Activated CD4-positive, alpha-beta memory T cell treated with anti-CD3 and anti-CD28 coated beads for 36 hours (primary cell): Measurements from ENCODE around the gene TM2D3. TPM values are rescaled to one million over a fixed set of nuclear protein-coding genes. Genes with fewer than 3 reads are reported as not detected.
A peak's percentile ranks its signal among the peaks of the same experiment; 100 is the strongest.

Source experiments
- CTCF ChIA-PET: fragments of 350-600 bp; sonication (Branson Sonifier 250); formaldehyde crosslinking; loops from one replicate; lab custom pipeline; 2021; ENCODE audit warnings: antibody characterized with exemption, inconsistent platforms; lab: Charles Lee
- POLR2A ChIA-PET: fragments of 350-600 bp; sonication (Branson Sonifier 250); formaldehyde crosslinking; loops from one replicate; lab custom pipeline; 2021; ENCODE audit warnings: antibody characterized with exemption; lab: Charles Lee
- DNase-seq: peaks from one replicate; pipeline ENCODE4 v3.0.0-alpha.2; 2020
- H3K27ac Mint-ChIP-seq: one replicate; pipeline ENCODE4 v1.8.0; 2021; ENCODE audit warnings: mixed read lengths
- H3K27me3 Mint-ChIP-seq: one replicate; pipeline ENCODE4 v1.8.0; 2021; ENCODE audit warnings: mixed read lengths
- H3K36me3 Mint-ChIP-seq: one replicate; pipeline ENCODE4 v1.8.0; 2021; ENCODE audit warnings: mixed read lengths
- H3K4me1 Mint-ChIP-seq: one replicate; pipeline ENCODE4 v1.8.0; 2021; ENCODE audit warnings: low read depth, mixed read lengths
- H3K4me3 Mint-ChIP-seq: one replicate; pipeline ENCODE4 v1.8.0; 2021; ENCODE audit warnings: mild to moderate bottlenecking, mixed read lengths
- H3K9me3 Mint-ChIP-seq: one replicate; pipeline ENCODE4 v1.8.0; 2021; ENCODE audit warnings: mixed read lengths
- intact Hi-C: fragments of 100-400 bp; cut with micrococcal nuclease; formaldehyde crosslinking; loops from one replicate; pipeline ENCODE4 v1.15.1; 2023
- total RNA-seq, 2 experiments: library from RNA; stranded (reverse); gene quantifications; one replicate each; pipeline ENCODE4 v1.2.3, GENCODE V29; 2021

The TM2D3 gene
- total RNA-seq, 2 experiments from 2014 or later: 41.7 to 48.1 TPM

DNA sequence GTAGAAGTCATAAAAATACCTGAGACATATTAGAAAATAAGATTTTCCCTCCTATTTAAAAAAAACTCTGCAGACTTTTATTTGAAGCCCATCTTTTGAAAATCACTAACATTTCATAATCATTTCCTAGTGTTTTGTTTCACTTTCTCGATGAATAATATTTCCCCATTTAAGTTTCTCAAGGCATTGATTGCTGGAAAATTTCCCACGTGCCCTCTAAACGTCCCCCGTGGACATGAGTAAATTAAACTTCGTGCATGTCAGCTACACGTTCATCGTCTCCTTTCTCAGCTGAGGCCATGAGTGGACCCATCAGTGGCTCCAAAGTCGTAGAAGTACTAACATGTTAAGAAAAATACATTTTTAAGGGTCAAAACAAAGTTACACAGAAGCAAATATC is 2.0 kb upstream of the TM2D3 start:
- Mint-ChIP-seq H3K36me3 (peaks cover 9% of the 10 kb centered on the region), H3K9me3 (no peaks in the 10 kb centered on the region), H3K4me1 (peaks cover 31% of the 10 kb centered on the region), H3K27me3 (no peaks in the 10 kb centered on the region), H3K27ac (peak overlapping the region; percentile 54), H3K4me3 (peak overlapping the region; percentile 1)
- ChIA-PET POLR2A (interaction anchor here (1.5 kb wide), 1 partner anchor 360 kb away, joined by 5 read pairs; no protein-coding TSS in a partner anchor), CTCF (interaction anchor here (0.9 to 2.9 kb wide), 4 partner anchors 9 to 69 kb away, joined by 3 to 16 read pairs (median 4); no protein-coding TSS in a partner anchor)
- intact Hi-C loops: loop anchor here (1.0 to 5.0 kb wide), 5 partner anchors 68 to 1052 kb away; partner anchors contain the start of genes ASB7, LINS1, SELENOS and TARS3
- DNase-seq: no peak

DNA sequence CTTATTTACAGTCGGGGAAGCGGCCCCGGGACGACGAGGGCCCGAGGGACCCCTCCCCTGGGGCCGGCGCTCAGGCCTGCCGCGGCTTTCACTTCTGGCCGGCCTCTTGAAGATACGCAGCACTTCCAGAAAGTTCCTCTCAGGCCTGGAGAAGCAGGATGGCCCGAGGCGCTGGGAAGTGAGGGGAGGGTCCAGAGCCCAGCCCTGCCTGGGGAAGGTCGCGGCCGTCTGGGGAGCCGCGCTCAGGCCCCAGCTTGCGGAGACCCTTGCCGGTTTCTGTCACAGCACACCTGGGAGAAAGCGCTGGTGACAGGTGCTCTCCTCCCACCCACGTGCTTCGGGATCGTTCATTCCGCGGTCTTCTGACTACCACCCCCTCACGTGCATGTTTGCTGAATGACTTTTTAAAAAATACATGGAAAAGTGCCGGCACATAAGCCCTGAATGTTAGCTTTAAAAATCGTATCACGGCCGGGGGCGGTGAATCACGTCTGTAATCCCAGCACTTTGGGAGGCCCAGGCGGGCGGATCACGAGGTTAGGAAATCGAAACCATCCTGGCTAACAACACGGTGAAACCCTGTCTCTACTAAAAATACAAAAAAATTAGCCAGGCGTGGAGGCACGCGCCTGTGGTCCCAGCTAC is 727 bp upstream of the TM2D3 start:
- intact Hi-C loops: loop anchor here (1.0 to 5.0 kb wide), 7 partner anchors 11 to 1051 kb away; partner anchors contain the start of genes ASB7, LINS1, SELENOS and SNRPA1
- ChIA-PET CTCF (interaction anchor here (1.3 to 2.9 kb wide), 2 partner anchors 11 to 358 kb away, joined by 3 to 16 read pairs; partner anchors contain the start of gene SNRPA1), POLR2A (interaction anchor here (1.0 to 1.7 kb wide), 3 partner anchors 71 to 359 kb away, joined by 5 to 8 read pairs (median 5); partner anchors contain the start of genes SNRPA1 and TARS3)
- peak; percentile 44 for DNase-seq
- Mint-ChIP-seq H3K27ac (peak overlapping the region; percentile 90), H3K9me3 (no peaks in the 10 kb centered on the region), H3K27me3 (no peaks in the 10 kb centered on the region), H3K4me3 (peak overlapping the region; percentile 83), H3K36me3 (peaks cover 17% of the 10 kb centered on the region), H3K4me1 (peaks cover 37% of the 10 kb centered on the region)

DNA sequence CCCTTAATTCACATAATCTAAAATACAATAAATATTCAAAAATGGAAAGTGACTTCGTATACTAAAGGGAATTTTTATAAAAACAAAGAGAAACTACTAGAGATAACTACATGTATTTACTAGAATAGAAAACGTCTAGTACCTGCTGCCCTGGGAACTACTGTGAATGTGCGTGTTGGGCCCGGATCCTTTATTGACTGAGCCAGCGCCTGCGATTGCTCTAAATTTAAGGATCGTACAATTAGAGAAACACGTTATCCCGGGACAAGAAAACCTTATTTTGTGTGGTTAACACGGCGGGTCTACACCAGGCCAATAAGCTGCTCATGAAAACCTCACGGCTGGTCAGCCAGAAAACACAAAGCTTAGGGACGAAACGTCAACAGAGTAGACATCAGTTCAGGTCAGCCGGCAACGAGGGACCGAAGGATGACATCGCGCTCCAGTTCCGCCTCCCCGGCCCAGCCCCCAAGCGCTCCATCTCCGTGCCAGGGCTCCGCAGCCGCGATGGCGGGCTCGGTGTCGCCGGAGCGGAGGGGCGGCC is 555 bp downstream of the TM2D3 start:
- no peaks in the 10 kb centered on the region for H3K9me3 Mint-ChIP-seq
- H3K36me3 Mint-ChIP-seq: peaks cover 21% of the 10 kb centered on the region
- ChIA-PET CTCF (interaction anchor here (0.9 to 1.3 kb wide), 4 partner anchors 9 to 363 kb away, joined by 3 to 5 read pairs (median 4); partner anchors contain the start of gene SNRPA1), POLR2A (interaction anchor here (0.8 to 1.7 kb wide), 2 partner anchors 357 to 1055 kb away, joined by 3 to 8 read pairs; partner anchors contain the start of gene SNRPA1)
- peaks cover 39% of the 10 kb centered on the region for H3K4me1 Mint-ChIP-seq
- peak overlapping the region; percentile 90 for H3K27ac Mint-ChIP-seq
- DNase-seq: no peak
- no peaks in the 10 kb centered on the region for H3K27me3 Mint-ChIP-seq
- intact Hi-C loops: loop anchor here (1.0 to 5.0 kb wide), 7 partner anchors 9 to 1049 kb away; partner anchors contain the start of genes ASB7, LINS1, SELENOS and SNRPA1
- H3K4me3 Mint-ChIP-seq: peak overlapping the region; percentile 83

DNA sequence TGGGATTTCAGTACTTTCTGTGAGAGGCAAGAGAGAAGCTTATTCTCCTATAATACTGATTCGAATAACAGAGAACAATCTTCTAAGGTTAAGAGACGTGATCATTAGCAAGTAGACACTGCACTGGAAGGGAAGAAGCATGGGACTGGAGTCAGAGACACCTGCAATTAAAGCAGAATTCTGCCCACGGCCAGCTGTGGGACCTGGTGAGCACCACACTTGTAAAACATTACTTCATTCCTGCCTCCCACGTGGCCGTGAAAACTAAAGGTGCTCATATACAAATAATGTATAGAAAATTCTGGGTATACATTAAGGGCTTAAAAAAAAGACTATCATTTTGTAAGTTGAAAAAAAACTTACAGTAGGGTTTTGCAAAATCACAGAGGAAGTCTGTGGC is 2.0 kb downstream of the TM2D3 start:
- peaks cover 43% of the 10 kb centered on the region for H3K4me1 Mint-ChIP-seq
- H3K27ac Mint-ChIP-seq: peak overlapping the region; percentile 74
- H3K36me3 Mint-ChIP-seq: peaks cover 30% of the 10 kb centered on the region
- intact Hi-C loops: loop anchor here (5.0 kb wide), 4 partner anchors 72 to 1048 kb away; partner anchors contain the start of genes ASB7, LINS1, SELENOS and TARS3
- no peaks in the 10 kb centered on the region for H3K9me3 Mint-ChIP-seq
- POLR2A ChIA-PET: no interaction called here
- H3K4me3 Mint-ChIP-seq: peak overlapping the region; percentile 83
- CTCF ChIA-PET: interaction anchor here (0.8 to 3.2 kb wide), 2 partner anchors 10 to 361 kb away, joined by 5 to 27 read pairs; no protein-coding TSS in a partner anchor
- no peaks in the 10 kb centered on the region for H3K27me3 Mint-ChIP-seq
- no peak for DNase-seq

- POLR2A ChIA-PET: interaction anchor here (0.7 kb wide), 1 partner anchor 284 kb away, joined by 3 read pairs; no protein-coding TSS in a partner anchor
- Mint-ChIP-seq H3K27ac (peak overlapping the region; percentile 38), H3K9me3 (no peaks in the 10 kb centered on the region), H3K4me3 (no peak overlapping the region), H3K27me3 (no peaks in the 10 kb centered on the region), H3K36me3 (peaks cover 39% of the 10 kb centered on the region), H3K4me1 (peaks cover 35% of the 10 kb centered on the region)
- CTCF ChIA-PET: interaction anchor here (3.2 kb wide), 1 partner anchor 8 kb away, joined by 27 read pairs; no protein-coding TSS in a partner anchor
- intact Hi-C loops: no loop called here
- DNase-seq: no peak
These were observed 3.8 kb downstream of the TM2D3 start for GRCh38 chr15:101648356-101648755.

DNA sequence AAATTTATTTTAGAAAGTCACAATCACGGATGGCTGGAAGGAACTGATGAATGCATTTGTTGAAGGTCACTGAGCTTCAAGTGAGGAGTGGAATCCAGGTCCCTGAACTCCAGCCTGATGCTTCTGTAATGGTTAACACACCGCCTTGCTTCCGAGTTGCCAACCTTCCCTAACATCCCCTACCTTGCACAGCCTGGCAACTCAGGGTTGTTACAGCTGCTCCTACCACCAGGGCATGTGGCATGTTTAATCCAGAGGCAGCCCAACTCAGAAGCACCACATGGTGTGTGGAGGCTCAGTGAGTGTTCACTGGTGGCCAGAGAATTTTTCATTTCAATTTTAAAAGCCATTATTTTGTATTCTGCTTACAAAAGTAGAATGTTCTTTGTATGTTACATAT is 4.9 kb downstream of the TM2D3 start:
- ChIA-PET POLR2A (interaction anchor here (1.1 kb wide), 1 partner anchor 352 kb away, joined by 4 read pairs; the partner anchor contains the start of gene SNRPA1), CTCF (interaction anchor here (0.7 to 0.9 kb wide), 3 partner anchors 344 to 358 kb away, joined by 3 read pairs; no protein-coding TSS in a partner anchor)
- Mint-ChIP-seq H3K4me3 (no peak overlapping the region), H3K27ac (peak overlapping the region; percentile 33), H3K36me3 (peaks cover 47% of the 10 kb centered on the region), H3K9me3 (no peaks in the 10 kb centered on the region), H3K27me3 (no peaks in the 10 kb centered on the region), H3K4me1 (peaks cover 42% of the 10 kb centered on the region)
- intact Hi-C loops: no loop called here
- DNase-seq: no peak

DNA sequence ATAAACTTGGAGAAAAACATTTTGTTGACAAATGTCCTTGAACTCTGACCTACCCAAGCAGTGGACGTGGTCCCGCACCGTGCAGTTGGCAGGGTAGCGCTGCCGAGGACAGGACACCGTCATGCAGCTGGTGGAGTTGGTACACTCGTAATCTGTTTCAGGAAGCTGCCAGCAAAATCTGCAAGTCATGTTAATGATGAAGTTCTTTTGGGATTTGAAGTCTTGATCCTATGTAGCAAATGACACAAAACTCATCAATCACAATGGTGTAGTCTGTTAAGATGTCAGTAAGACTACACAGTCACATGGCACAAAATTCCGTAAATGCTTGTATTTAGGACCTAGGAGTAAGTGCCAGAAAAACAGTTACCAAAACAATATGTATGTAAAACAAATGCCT is 5.5 kb downstream of the TM2D3 start:
- ChIA-PET POLR2A (interaction anchor here (1.1 kb wide), 1 partner anchor 352 kb away, joined by 4 read pairs; the partner anchor contains the start of gene SNRPA1), CTCF (interaction anchor here (0.9 kb wide), 2 partner anchors 355 to 358 kb away, joined by 3 read pairs; no protein-coding TSS in a partner anchor)
- Mint-ChIP-seq H3K27ac (peak overlapping the region; percentile 8), H3K4me1 (peaks cover 48% of the 10 kb centered on the region), H3K9me3 (no peaks in the 10 kb centered on the region), H3K4me3 (no peak overlapping the region), H3K36me3 (peaks cover 50% of the 10 kb centered on the region), H3K27me3 (no peaks in the 10 kb centered on the region)
- DNase-seq: no peak
- intact Hi-C loops: no loop called here

GRCh38 chr15:101642361-101642760 is 9.8 kb downstream of the TM2D3 start:
- H3K27me3 Mint-ChIP-seq: no peaks in the 10 kb centered on the region
- H3K4me1 Mint-ChIP-seq: peaks cover 32% of the 10 kb centered on the region
- H3K4me3 Mint-ChIP-seq: no peak overlapping the region
- intact Hi-C loops: loop anchor here (1.0 kb wide), 1 partner anchor 10 kb away; the partner anchor contains the start of gene TM2D3
- POLR2A ChIA-PET: interaction anchor here (0.6 to 0.8 kb wide), 2 partner anchors 34 to 355 kb away, joined by 4 read pairs; no protein-coding TSS in a partner anchor
- no peaks in the 10 kb centered on the region for H3K9me3 Mint-ChIP-seq
- peak overlapping the region; percentile 52 for H3K27ac Mint-ChIP-seq
- DNase-seq: no peak
- H3K36me3 Mint-ChIP-seq: peaks cover 50% of the 10 kb centered on the region
- CTCF ChIA-PET: interaction anchor here (0.9 to 4.2 kb wide), 15 partner anchors 9 to 356 kb away, joined by 3 to 49 read pairs (median 10); partner anchors contain the start of gene SNRPA1

DNA sequence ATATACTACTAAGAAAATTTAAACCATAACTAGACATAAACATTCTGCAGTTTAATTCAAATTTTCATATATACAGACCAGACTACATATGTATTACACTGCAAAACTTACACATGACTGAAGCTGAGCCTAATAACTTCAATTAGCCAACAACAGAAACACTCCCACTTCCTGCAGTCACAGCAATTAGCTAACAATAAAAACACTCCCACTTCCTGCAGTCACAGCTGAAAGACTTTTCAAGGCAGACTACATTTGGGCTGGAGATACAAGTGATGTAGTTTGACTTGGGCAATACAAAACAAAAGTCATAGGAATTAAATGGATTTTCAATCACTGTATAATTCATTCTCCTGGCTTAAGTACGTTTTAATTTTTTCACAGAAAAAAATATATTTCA is 10.3 kb downstream of the TM2D3 start:
- POLR2A ChIA-PET: interaction anchor here (0.6 kb wide), 1 partner anchor 34 kb away, joined by 4 read pairs; no protein-coding TSS in a partner anchor
- H3K36me3 Mint-ChIP-seq: peaks cover 49% of the 10 kb centered on the region
- CTCF ChIA-PET: interaction anchor here (0.6 to 4.2 kb wide), 27 partner anchors 8 to 1045 kb away, joined by 3 to 49 read pairs (median 5); partner anchors contain the start of gene SNRPA1

GRCh38 chr15:101641129-101641764 is 10.9 kb downstream of the TM2D3 start:
- intact Hi-C loops: loop anchor here (1.0 kb wide), 1 partner anchor 341 kb away; no protein-coding TSS in a partner anchor
- POLR2A ChIA-PET: no interaction called here
- peak; percentile 86 for DNase-seq
- Mint-ChIP-seq H3K9me3 (no peaks in the 10 kb centered on the region), H3K36me3 (peaks cover 48% of the 10 kb centered on the region), H3K27me3 (no peaks in the 10 kb centered on the region), H3K4me3 (no peak overlapping the region), H3K27ac (peak overlapping the region; percentile 71), H3K4me1 (peaks cover 29% of the 10 kb centered on the region)
- CTCF ChIA-PET: interaction anchor here (0.6 to 4.2 kb wide), 31 partner anchors 8 to 1045 kb away, joined by 3 to 49 read pairs (median 4); partner anchors contain the start of gene SNRPA1

More for the DNA sequence above, 10.3 kb downstream of the TM2D3 start:
- no peak for DNase-seq
- Mint-ChIP-seq H3K27ac (peak overlapping the region; percentile 52), H3K9me3 (no peaks in the 10 kb centered on the region), H3K4me1 (peaks cover 29% of the 10 kb centered on the region), H3K4me3 (no peak overlapping the region), H3K27me3 (no peaks in the 10 kb centered on the region)
- intact Hi-C loops: loop anchor here (1.0 kb wide), 2 partner anchors 10 to 342 kb away; partner anchors contain the start of gene TM2D3
